Measurements from ENCODE around the gene LINGO1. TPM values are rescaled to one million over a fixed set of nuclear protein-coding genes. Genes with fewer than 3 reads are reported as not detected.

Gene LINGO1
- polyA plus RNA-seq, 3 donors, result not detected

- Mint-ChIP-seq H3K4me3 (no peak overlapping the region), H3K27ac (no peak overlapping the region), H3K4me1 (no peaks in the 10 kb centered on the region), H3K9me3 (peaks cover 0 to 3% (median 0%) of the 10 kb centered on the region in 7 donors), H3K27me3 (ENCODE audit: low read depth in 3 of 3) (peaks cover 3 to 8% (median 5%) of the 10 kb centered on the region in 3 donors), H3K36me3 (no peaks in the 10 kb centered on the region)
- 93% methylated on average over 12 of the region's 13 CpGs for WGBS (ENCODE audit: insufficient coverage)
- H3K9me3 ChIP-seq (replicated peaks in 1 of 2; ENCODE audit: control insufficient read depth in 1 of 2, insufficient read depth in 1 of 2, low read length in 2 of 2), result no peaks in the 10 kb centered on the region
- H3K4me2 ChIP-seq (replicated peaks; ENCODE audit: extremely low read depth, low read length, poor library complexity, severe bottlenecking), result no peak overlapping the region
- H3K4me1 ChIP-seq (ENCODE audit: control insufficient read depth in 1 of 2, insufficient read depth in 2 of 2, low read length in 2 of 2), result no peaks in the 10 kb centered on the region
- H3K36me3 ChIP-seq (replicated peaks in 1 of 2; ENCODE audit: control insufficient read depth in 1 of 2, insufficient read depth in 2 of 2, low read length in 2 of 2), result no peaks in the 10 kb centered on the region
- DNase-seq, result no peak
- TF ChIP-seq, protein P1, sequence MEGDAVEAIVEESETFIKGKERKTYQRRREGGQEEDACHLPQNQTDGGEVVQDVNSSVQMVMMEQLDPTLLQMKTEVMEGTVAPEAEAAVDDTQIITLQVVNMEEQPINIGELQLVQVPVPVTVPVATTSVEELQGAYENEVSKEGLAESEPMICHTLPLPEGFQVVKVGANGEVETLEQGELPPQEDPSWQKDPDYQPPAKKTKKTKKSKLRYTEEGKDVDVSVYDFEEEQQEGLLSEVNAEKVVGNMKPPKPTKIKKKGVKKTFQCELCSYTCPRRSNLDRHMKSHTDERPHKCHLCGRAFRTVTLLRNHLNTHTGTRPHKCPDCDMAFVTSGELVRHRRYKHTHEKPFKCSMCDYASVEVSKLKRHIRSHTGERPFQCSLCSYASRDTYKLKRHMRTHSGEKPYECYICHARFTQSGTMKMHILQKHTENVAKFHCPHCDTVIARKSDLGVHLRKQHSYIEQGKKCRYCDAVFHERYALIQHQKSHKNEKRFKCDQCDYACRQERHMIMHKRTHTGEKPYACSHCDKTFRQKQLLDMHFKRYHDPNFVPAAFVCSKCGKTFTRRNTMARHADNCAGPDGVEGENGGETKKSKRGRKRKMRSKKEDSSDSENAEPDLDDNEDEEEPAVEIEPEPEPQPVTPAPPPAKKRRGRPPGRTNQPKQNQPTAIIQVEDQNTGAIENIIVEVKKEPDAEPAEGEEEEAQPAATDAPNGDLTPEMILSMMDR (IDR thresholded peaks at IDR 0.05), result no peak
- no peaks in the 10 kb centered on the region for H3K27me3 ChIP-seq (ENCODE audit: control insufficient read depth in 2 of 2, insufficient read depth in 2 of 2, low read length in 2 of 2)
- H2AFZ ChIP-seq (ENCODE audit: insufficient read depth, low read depth, low read length, poor library complexity, severe bottlenecking), result no peak overlapping the region
- no peak overlapping the region for H3K4me3 ChIP-seq (replicated peaks in 1 of 3; ENCODE audit: low read depth in 2 of 3, low read length in 3 of 3)
- no peak overlapping the region for H3K27ac ChIP-seq (ENCODE audit: low read depth in 1 of 2, low read length in 2 of 2)
- intact Hi-C loops (cut with micrococcal nuclease), result no loop called here
- H3K9ac ChIP-seq (ENCODE audit: insufficient read depth, low read length, poor library complexity, severe bottlenecking), result no peak overlapping the region
- H4K20me1 ChIP-seq (ENCODE audit: insufficient read depth, low read length), result no peaks in the 10 kb centered on the region
- no peaks in the 10 kb centered on the region for H3K79me2 ChIP-seq (ENCODE audit: insufficient read depth, low read length)
These were observed 40.6 kb downstream of the LINGO1 start for GRCh38 chr15:77591968-77592613.

DNA sequence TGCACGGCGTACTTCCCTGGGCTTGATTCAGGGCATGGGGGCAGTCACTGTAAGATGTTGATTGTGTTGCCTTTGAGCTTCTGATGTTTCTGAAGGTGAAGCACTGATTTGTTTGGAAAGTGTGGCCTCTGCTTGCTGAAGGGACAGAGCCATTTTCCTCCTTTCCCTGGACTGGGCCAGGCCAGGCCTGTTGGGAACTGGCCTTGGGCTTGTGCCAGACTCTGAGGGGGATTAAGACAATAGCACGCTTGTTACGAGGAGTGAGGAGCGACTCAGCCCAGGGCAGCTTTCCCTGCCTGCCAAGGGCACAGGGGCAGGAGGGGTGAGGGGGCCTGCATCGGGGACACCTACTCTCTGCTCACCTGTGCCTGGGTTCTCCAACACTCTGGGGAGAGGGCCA is 42.9 kb downstream of the LINGO1 start:
- Histone ChIP-seq H3K36me3 (replicated peaks in 1 of 2; ENCODE audit: control insufficient read depth in 1 of 2, insufficient read depth in 2 of 2, low read length in 2 of 2) (no peaks in the 10 kb centered on the region), H3K27me3 (ENCODE audit: control insufficient read depth in 2 of 2, insufficient read depth in 2 of 2, low read length in 2 of 2) (no peaks in the 10 kb centered on the region), H3K27ac (ENCODE audit: low read depth in 1 of 2, low read length in 2 of 2) (no peak overlapping the region), H3K79me2 (ENCODE audit: insufficient read depth, low read length) (no peaks in the 10 kb centered on the region), H3K4me1 (ENCODE audit: control insufficient read depth in 1 of 2, insufficient read depth in 2 of 2, low read length in 2 of 2) (no peaks in the 10 kb centered on the region), H3K4me2 (replicated peaks; ENCODE audit: extremely low read depth, low read length, poor library complexity, severe bottlenecking) (no peak overlapping the region), H2AFZ (ENCODE audit: insufficient read depth, low read depth, low read length, poor library complexity, severe bottlenecking) (no peak overlapping the region), H3K4me3 (replicated peaks in 1 of 3; ENCODE audit: low read depth in 2 of 3, low read length in 3 of 3) (no peak overlapping the region), H4K20me1 (ENCODE audit: insufficient read depth, low read length) (no peaks in the 10 kb centered on the region), H3K9me3 (replicated peaks in 1 of 2; ENCODE audit: control insufficient read depth in 1 of 2, insufficient read depth in 1 of 2, low read length in 2 of 2) (no peaks in the 10 kb centered on the region), H3K9ac (ENCODE audit: insufficient read depth, low read length, poor library complexity, severe bottlenecking) (no peak overlapping the region)
- Mint-ChIP-seq H3K4me1 (no peaks in the 10 kb centered on the region), H3K27me3 (ENCODE audit: low read depth in 3 of 3) (peaks cover 4 to 9% (median 7%) of the 10 kb centered on the region in 3 donors), H3K27ac (no peak overlapping the region), H3K4me3 (no peak overlapping the region), H3K36me3 (no peaks in the 10 kb centered on the region), H3K9me3 (peaks cover 0 to 3% (median 0%) of the 10 kb centered on the region in 7 donors)
- 85% methylated on average over 5 of the region's 6 CpGs for WGBS (ENCODE audit: insufficient coverage)
- DNase-seq, result no peak
- intact Hi-C loops (cut with micrococcal nuclease), result no loop called here
- TF ChIP-seq, protein P1 (IDR thresholded peaks at IDR 0.05), result no peak

Measured in CD14-positive monocyte (primary cell).